PFSK-1 (cell line): Measurements from ENCODE around the gene TEAD3.

Experiments used
- FOXP2 ChIP-seq: optimal IDR thresholded peaks from 2 replicates; pipeline ENCODE3; 2011; ENCODE audit warnings: borderline replicate concordance, control low read depth, inconsistent platforms; ENCODE audit not compliant: insufficient read depth; ENCODE audit errors: extremely low read length, extremely low read depth
- POLR2AphosphoS5 ChIP-seq: IDR thresholded peaks from 2 replicates; pipeline ENCODE4 v1.6.1; 2012; ENCODE audit warnings: low read depth, mild to moderate bottlenecking, control low read depth, low read length, moderate library complexity
- REST ChIP-seq, 2 experiments: IDR thresholded peaks; 2 replicates each; pipeline versions ENCODE4 v1.6.1 to v1.8.0; 2011 to 2012; ENCODE audit warnings: low read depth in 2 of 2, low read length in 2 of 2, control low read depth in 1 of 2, inconsistent platforms in 1 of 2, mild to moderate bottlenecking in 1 of 2, moderate library complexity in 1 of 2; ENCODE audit not compliant: insufficient read depth in 1 of 2
- SIN3A ChIP-seq: IDR thresholded peaks from 2 replicates; pipeline ENCODE4 v1.6.1; 2012; ENCODE audit warnings: mild to moderate bottlenecking, low read length, moderate library complexity, borderline replicate concordance; ENCODE audit not compliant: insufficient read depth
- TAF1 ChIP-seq: IDR thresholded peaks from 2 replicates; pipeline ENCODE4 v1.6.1; 2012; ENCODE audit warnings: low read length, control low read depth, borderline replicate concordance; ENCODE audit not compliant: insufficient read depth

- no peak for TF ChIP-seq REST (IDR thresholded peaks at IDR 0.05; ENCODE audit: insufficient read depth in 1 of 2, low read depth in 2 of 2, low read length in 2 of 2)
- no peak for TF ChIP-seq POLR2AphosphoS5
- TF ChIP-seq SIN3A = no peak
- no peak for TF ChIP-seq TAF1
- TF ChIP-seq FOXP2 = no peak
These were observed 24.4 kb upstream of the TEAD3 start for GRCh38 chr6:35521235-35521634.
